Choroid plexus epithelial cell (primary cell): ENCODE data around the gene LURAP1L.

ENCODE experiments used
- DNase-seq: peaks from one replicate; pipeline ENCODE4 v3.0.0-alpha.2; 2010; ENCODE audit warnings: low read depth
- H3K4me3 ChIP-seq: 2 replicates; pipeline ENCODE4 v1.5.1; 2011; ENCODE audit warnings: low read depth, mild to moderate bottlenecking, control low read depth, low read length, moderate library complexity
- CTCF ChIP-seq: conservative IDR thresholded peaks from 2 replicates; pipeline ENCODE4 v1.5.1; 2011; ENCODE audit warnings: low read depth, mild to moderate bottlenecking, control low read depth, inconsistent platforms, low read length, moderate library complexity

Gene LURAP1L

GRCh38 chr9:12809720-12810119 is 34.9 kb downstream of the LURAP1L start:
- H3K4me3 ChIP-seq = no peak overlapping the region
- TF ChIP-seq CTCF = no peak
- DNase-seq = no peak

- no peak for TF ChIP-seq CTCF
- no peak overlapping the region for H3K4me3 ChIP-seq
- DNase-seq = no peak
Observed at GRCh38 chr9:12811935-12812334, 37.1 kb downstream of the LURAP1L start.

DNA sequence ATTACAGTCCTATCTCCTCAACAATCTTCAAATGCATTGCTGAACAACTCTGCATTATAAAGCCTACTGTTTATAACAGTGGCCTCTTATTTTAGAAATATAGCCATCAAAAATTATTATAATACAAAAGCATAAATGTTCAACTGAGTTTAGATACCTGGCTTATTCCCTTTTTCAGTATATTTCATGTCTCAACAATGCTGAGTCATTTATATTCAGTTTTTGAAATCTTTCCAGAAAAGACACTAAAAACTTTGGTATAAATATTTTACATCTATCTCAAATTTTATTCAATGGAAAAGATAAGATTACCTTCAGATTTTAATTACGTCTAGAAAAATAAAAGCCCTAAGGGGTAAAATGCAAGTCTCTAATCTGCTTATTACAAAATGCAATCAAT is 37.9 kb downstream of the LURAP1L start:
- TF ChIP-seq CTCF = no peak
- no peak overlapping the region for H3K4me3 ChIP-seq
- DNase-seq = no peak

GRCh38 chr9:12813533-12813932 is 38.7 kb downstream of the LURAP1L start:
- TF ChIP-seq CTCF = no peak
- no peak for DNase-seq
- H3K4me3 ChIP-seq = peak overlapping the region; percentile 42

- DNase-seq = peak; percentile 99
- TF ChIP-seq CTCF = peak; percentile 66
- peak overlapping the region; percentile 42 for H3K4me3 ChIP-seq
Observed at GRCh38 chr9:12813960-12814876, 39.4 kb downstream of the LURAP1L start.

- TF ChIP-seq CTCF = no peak
- no peak overlapping the region for H3K4me3 ChIP-seq
- no peak for DNase-seq
Observed at GRCh38 chr9:12814877-12815237, 40.0 kb downstream of the LURAP1L start.

- no peak for TF ChIP-seq CTCF
- peak; percentile 82 for DNase-seq
- no peak overlapping the region for H3K4me3 ChIP-seq
Observed at GRCh38 chr9:12815888-12816287, 41.1 kb downstream of the LURAP1L start.
